ENCODE results near the gene CHRM4.

Gene CHRM4

GRCh38 chr11:46367244-46367915 lies 24.2 kb downstream of the CHRM4 start:
- DNase-seq (ENCODE audit: low read depth): peak; percentile 67

DNA sequence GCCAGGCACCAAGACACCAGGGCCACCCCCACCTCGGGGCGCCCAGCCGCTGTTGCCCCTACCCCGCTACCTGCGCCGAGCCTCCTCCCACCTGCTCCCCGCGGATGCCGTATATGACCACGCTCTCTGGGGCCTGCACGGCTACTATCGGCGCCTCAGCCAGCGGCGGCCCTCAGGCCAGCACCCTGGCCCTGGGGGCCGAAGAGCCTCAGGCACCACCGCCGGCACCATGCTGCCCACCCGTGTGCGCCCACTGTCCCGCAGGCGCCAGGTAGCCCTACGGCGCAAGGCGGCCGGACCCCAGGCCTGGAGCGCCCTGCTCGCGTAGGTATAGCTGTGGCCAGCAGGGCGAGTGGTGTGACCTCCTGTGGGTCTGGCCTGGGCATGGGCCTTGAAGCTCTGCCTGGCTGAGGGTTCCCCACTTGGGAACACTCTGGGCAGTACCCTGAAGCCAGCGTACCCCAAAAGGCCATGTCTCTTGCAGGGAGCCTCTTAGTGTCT lies 24.9 kb downstream of the CHRM4 start:
- DNase-seq (ENCODE audit: low read depth): no peak

DNA sequence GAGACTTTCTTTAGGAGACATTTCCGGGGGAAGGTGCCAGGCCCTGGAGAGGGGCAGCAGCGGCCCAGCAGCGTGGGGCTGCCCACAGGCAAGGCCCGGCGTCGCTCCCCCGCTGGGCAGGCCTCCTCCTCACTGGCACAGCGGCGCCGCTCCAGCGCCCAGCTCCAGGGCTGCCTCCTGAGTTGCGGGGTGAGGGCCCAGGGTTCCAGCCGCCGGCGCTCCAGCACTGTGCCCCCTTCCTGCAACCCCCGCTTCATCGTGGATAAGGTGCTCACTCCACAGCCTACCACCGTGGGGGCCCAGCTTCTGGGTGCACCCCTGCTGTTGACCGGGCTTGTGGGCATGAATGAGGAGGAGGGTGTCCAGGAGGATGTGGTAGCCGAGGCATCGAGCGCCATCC lies 25.3 kb downstream of the CHRM4 start:
- DNase-seq (ENCODE audit: low read depth): no peak

DNA sequence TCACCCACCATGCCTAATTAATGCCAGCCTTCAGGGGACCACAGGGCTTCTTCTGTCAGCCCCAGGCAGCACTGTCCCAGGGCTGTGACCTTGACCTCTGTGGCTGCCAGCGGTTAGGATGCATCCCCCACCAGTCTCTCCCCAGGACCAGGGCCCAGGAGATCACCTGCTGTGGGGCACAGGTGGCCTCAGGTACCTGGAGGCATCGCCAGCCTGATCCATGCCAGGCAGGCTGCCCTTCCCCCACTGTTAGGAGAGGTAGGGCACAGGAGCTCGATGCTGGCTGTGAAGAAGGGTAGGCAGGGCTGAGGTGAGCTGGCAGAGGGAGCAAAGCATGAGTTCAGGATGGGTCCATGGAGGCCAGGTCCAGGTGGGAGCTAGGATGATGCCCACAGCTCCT lies 26.8 kb downstream of the CHRM4 start:
- no peak for DNase-seq (ENCODE audit: low read depth)

- no peak for DNase-seq (ENCODE audit: low read depth)
Measured at GRCh38 chr11:46364056-46364455, 27.5 kb downstream of the CHRM4 start.

DNA sequence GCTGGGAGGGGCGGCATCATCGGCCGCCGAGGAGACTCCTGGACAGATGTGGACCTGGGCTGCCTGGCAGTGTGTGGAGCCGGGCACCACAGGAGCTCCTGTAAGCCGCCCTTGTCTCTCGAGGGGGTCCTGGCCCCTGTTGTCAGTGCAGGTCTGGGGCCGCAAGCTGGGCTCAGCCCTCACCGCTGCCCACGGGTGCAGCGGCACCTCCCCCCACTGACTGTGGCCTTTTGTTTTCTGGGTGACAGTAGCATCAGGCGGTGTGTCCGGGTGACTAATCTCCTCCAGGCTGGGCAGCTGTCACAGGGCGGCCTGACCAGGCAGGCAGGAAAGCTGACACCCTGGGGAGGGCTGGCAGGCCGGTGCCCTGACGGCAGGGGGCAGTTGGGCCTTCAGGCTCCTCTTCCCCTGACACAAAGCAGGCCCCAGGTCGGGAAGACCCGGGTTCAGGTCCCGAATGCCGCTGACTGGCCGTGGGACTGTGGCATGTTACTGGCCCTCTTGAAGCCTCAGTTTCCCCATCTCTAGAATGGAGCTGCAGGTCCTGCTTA lies 28.0 kb downstream of the CHRM4 start:
- DNase-seq (ENCODE audit: low read depth): no peak

DNA sequence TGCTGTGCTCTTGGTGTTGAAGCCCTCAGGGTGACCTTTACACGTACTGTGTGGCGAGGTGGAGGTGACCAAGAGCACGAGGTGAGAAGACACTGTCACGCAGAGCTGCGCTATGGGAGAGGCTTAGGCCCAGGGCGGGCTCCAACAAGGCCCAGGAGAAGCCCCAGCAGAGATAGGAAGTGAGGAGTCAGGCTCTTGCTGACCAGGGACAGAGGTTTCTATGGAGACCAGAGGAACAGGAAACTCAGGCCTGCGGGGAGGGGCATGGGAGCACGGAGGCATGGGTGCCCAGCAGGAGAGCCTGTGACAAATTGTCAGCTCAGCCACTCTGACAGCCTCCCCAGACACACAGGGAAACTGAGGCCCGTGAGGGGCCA lies 28.6 kb downstream of the CHRM4 start:
- DNase-seq (ENCODE audit: low read depth): no peak

DNA sequence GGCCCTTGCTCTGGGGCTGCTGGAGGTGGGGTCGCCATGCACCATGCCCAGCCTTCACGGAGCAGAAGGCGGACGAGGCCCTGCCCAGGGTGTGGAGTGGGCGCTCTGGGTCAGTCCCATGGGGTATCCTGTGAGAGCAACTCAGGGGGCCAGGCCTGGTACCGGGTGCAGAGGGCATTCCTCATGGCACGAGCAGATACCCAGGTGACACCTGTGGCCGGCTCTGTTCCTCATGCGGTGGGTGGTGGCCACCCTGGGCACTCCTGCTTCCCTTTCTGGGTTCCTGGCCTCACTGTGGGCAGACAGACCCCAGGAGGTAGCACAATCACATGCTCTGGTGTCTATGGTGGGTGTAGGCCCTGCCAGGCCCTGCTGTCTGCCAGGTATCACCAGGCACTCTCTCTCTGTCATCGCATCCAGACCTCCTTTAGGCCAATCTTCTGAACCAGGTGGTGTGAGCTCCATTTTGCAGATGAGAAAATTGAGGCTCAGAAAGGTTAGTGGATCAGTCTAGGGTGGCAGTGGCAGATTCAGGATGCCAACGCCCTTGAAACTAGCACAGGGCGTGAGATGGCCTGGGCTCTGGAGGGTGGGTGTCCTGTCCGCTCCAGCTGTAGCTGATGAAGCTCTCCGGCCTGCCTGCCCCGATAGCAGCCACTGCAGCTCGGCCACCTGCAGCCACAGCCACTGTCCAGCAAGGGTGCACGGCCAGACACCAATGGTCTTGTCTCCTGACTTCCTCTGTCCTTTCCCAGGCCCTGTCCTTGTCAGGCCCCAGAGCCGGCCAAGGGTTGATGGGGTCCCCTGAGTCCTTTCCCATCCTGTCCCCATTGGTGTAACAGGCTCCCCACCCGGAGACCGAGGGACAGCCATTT lies 29.2 kb downstream of the CHRM4 start:
- DNase-seq (ENCODE audit: low read depth): no peak

DNA sequence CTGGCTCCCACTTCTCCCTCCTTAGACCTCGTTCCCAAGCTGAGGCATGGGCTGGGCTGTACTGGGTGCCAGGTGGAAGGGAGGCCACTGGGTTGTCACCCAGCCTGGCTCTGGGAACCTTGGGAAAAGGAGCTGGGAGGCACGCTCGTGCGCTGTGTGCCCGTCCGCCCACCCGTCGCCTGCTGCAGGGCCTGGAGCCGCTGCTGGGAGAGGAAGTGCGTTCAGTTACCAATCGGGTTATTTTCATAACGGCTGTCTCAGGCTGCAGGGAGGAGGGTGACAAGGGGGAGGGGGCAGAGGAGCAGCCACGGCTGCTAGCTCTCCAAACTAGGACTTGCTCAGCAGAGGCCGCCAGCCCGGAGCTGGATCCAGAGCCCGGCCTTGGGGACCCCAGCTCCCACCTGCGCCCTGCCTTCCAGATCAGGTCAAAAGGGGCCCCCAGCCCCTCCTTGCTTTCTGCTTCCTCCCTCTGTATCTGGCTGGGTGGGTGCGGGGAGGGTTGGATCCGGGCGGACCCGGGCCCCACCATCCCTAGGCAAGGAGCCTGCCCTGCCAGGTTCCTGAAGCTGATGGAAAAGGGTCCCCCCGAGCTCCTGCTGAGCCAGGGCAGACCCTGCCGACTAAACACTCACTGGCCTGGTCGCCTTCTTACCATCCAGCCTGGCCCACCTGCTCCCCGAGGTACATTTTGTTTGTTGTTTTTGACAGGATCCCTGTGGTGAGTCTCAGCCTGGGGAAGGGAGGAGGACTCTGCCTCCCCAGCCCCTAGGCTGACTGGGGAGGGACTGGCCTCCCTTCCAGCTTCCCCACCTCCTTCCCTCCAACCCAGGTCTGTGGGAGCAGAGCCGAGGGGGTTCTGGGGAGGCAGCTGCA lies 30.1 kb downstream of the CHRM4 start:
- DNase-seq (ENCODE audit: low read depth): peak; percentile 59

DNA sequence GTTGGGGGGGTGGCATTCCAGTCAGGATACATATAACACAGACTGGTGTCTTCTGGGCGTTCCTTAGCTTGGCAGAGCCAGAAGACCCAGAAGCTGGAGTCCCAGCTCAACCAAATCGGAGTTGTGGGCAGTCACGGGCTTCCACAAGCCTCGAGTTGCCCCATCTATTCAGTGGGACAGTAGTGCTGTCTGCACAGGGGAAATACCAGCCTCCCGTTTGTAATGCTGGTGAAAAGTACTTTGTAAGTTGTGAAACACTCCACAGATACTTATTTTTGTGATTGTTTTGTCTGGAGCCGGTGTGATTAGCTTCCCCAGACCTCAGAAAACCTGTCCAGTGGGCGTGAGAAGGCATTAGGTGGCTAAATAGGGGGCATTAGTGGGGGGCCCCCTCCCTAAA lies 30.7 kb downstream of the CHRM4 start:
- DNase-seq (ENCODE audit: low read depth): no peak

DNA sequence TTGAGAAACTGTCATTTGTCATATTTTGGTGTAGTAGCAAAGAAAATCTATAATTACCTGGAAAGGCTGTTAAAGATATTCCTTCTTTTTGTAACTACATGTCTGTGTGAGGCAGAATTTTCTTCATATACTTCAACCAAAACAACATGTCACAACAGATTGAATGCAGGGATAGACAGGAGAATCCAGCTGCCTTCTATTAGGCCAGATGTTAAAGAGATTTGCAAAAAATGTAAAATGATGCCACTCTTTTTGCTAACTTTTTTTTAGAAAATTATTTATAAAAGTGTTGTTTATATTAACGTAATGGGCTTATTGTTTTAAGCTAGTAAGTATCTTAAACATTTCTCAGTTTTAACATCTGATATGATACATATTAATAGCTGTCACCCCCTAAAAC lies 31.6 kb downstream of the CHRM4 start:
- DNase-seq (ENCODE audit: low read depth): no peak

DNA sequence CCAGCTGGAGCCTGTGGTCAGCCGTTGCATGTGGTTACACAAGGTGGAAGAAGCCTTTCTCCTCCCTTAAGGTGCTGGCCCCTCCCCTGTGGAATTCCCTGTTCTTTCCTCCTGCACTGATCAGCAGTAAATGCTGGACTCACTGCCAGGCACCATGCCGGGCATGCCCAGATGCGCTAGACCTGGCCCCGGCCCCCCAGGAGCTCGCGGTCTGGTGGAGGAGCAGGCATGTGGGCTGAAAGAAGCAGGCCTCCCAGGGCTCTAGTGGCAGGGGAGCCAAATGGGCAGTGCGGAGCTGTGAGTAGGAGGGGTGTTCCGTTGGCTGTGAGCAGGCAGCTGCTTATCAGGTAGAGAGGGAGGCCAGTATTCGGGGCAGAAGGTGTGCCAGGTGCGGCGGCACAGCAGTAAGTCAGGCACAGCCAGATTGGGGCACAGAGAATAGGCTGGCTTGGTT lies 34.1 kb downstream of the CHRM4 start:
- DNase-seq (ENCODE audit: low read depth): no peak

DNA sequence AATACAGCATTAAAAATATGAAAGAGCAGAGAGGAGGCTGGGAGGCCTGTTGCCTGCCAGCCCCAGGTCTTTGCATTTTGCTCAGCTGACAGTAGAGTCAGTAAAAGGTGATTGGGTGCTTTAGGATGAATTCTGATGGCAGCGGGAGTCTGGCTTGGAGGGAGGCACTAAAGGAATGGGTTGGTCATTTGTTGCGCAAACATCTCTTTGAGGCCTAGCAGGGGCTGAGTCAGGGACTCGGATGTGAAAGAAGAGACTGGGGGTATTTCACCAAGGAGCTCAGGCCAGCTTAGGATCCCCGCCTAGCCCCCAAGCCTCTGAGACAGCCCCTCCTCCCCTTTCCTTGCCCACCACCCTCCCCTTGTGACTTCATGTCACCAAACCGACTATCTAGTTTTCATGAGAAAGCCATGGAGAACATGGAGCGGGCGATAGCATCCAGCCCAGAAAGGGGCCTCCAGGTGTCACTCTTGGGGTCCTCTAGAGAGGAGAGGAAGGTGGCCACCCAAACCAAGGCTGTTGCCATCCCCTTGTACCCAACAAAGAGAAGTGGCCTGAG lies 34.6 kb downstream of the CHRM4 start:
- DNase-seq (ENCODE audit: low read depth): no peak

GRCh38 chr11:46353698-46354097 lies 37.9 kb downstream of the CHRM4 start:
- DNase-seq (ENCODE audit: low read depth): peak; percentile 43

GRCh38 chr11:46352063-46352841 lies 39.3 kb downstream of the CHRM4 start:
- DNase-seq (ENCODE audit: low read depth): peak; percentile 56

- DNase-seq (ENCODE audit: low read depth): no peak
Measured at GRCh38 chr11:46351606-46352005, 40.0 kb downstream of the CHRM4 start.

- DNase-seq (ENCODE audit: low read depth): no peak
Measured at GRCh38 chr11:46351148-46351547, 40.4 kb downstream of the CHRM4 start.

GRCh38 chr11:46350695-46351094 lies 40.9 kb downstream of the CHRM4 start:
- no peak for DNase-seq (ENCODE audit: low read depth)

GRCh38 chr11:46348566-46349401 lies 42.8 kb downstream of the CHRM4 start:
- no peak for DNase-seq (ENCODE audit: low read depth)

Measured in activated T-cell treated with anti-CD3 and anti-CD28 coated beads for 24 hours (primary cell).